GM12878 (cell line): ENCODE measurements around the gene SV2A. TPM values are rescaled to one million over a fixed set of nuclear protein-coding genes. Genes with fewer than 3 reads are reported as not detected.

Experiments
- ATAC-seq: fragments of 200-7000 bp; cut with Tn5 transposase; 3 replicates; pipeline ENCODE4 v1.9.1; 2020; ENCODE audit warnings: mild to moderate bottlenecking, moderate library complexity
- BruUV-seq: library from RNA; stranded (reverse); fragments of 400-500 nt; replicated peaks from 2 replicates; lab custom pipeline; 2021; lab: Mats Ljungman, UMichigan
- CTCF ChIA-PET: fragments of 300-600 bp; sonication (Branson Sonifier 250); formaldehyde crosslinking; extraction: SDS; loops from one replicate; lab custom pipeline; 2021; ENCODE audit warnings: inconsistent platforms; lab: Yijun Ruan, JAX
- POLR2A ChIA-PET: fragments of 350-600 bp; formaldehyde crosslinking; extraction: SDS; loops from one replicate; lab custom pipeline; 2021; ENCODE audit warnings: inconsistent platforms; lab: Charles Lee
- RAD21 ChIA-PET: fragments of 300-600 bp; sonication (Branson Sonifier 250); formaldehyde crosslinking; loops from one replicate; lab custom pipeline; 2023; ENCODE audit warnings: antibody characterized with exemption; ENCODE audit not compliant: unreplicated experiment; lab: Charles Lee
- SMC1A ChIA-PET: fragments of 300-600 bp; sonication (Branson Sonifier 250); formaldehyde crosslinking; loops from one replicate; lab custom pipeline; 2023; ENCODE audit not compliant: unreplicated experiment, uncharacterized antibody; lab: Charles Lee
- DNase-seq: peaks from one replicate; pipeline ENCODE4 v3.0.0-alpha.2; 2011; ENCODE audit warnings: low read depth, low spot score
- FAIRE-seq: peaks from 3 replicates; lab custom pipeline; 2011; peaks lifted over from hg19 to GRCh38; lab: Jason Lieb, UNC
- H2AFZ ChIP-seq: 2 replicates; pipeline ENCODE4 v1.6.0; 2011; ENCODE audit warnings: low read depth, low read length, control low read depth; ENCODE audit not compliant: control insufficient read depth
- H3K27ac ChIP-seq: 2 replicates; pipeline ENCODE4 v1.5.1; 2011; ENCODE audit warnings: control low read depth; ENCODE audit not compliant: control insufficient read depth, insufficient read depth
- H3K27me3 ChIP-seq, 2 experiments: replicated peaks in 1 of 2; 2 replicates each; pipeline versions ENCODE4 v1.6.0 to v1.6.1; 2011; ENCODE audit warnings: low read length in 1 of 2; ENCODE audit not compliant: control insufficient read depth in 2 of 2, insufficient read depth in 2 of 2
- H3K36me3 ChIP-seq, 2 experiments: 2 replicates each; pipeline ENCODE4 v1.5.1; 2011; ENCODE audit warnings: low read length in 1 of 2; ENCODE audit not compliant: control insufficient read depth in 2 of 2, insufficient read depth in 2 of 2
- H3K4me1 ChIP-seq: 2 replicates; pipeline ENCODE4 v1.6.1; 2011; ENCODE audit warnings: mild to moderate bottlenecking, low read length, moderate library complexity, mixed read lengths; ENCODE audit not compliant: control insufficient read depth, insufficient read depth
- H3K4me2 ChIP-seq: 2 replicates; pipeline ENCODE4 v1.6.0; 2011; ENCODE audit warnings: control low read depth; ENCODE audit not compliant: control insufficient read depth, insufficient read depth
- H3K4me3 ChIP-seq: fragments of 200-600 bp; sonication (generic); 2 replicates; pipeline ENCODE4 v1.5.1; 2016
- H3K79me2 ChIP-seq: 2 replicates; pipeline ENCODE4 v1.6.0; 2011; ENCODE audit warnings: low read length; ENCODE audit not compliant: control insufficient read depth, insufficient read depth
- H3K9ac ChIP-seq: 2 replicates; pipeline ENCODE4 v1.8.0; 2011; ENCODE audit warnings: low read length, control low read depth, mixed read lengths; ENCODE audit not compliant: control insufficient read depth, insufficient read depth
- H3K9me3 ChIP-seq: replicated peaks from 3 replicates; pipeline ENCODE4 v1.5.1; 2011; ENCODE audit warnings: mild to moderate bottlenecking, low read length; ENCODE audit not compliant: control insufficient read depth, insufficient read depth
- H4K20me1 ChIP-seq: 2 replicates; pipeline ENCODE4 v1.6.0; 2011; ENCODE audit not compliant: control insufficient read depth, insufficient read depth
- ATF3 ChIP-seq: IDR thresholded peaks from 2 replicates; pipeline ENCODE4 v1.6.1; 2011; ENCODE audit warnings: low read depth, mild to moderate bottlenecking, low read length, moderate library complexity, borderline replicate concordance; ENCODE audit errors: extremely low read depth
- BACH1 ChIP-seq: fragments of 450-650 bp; IDR thresholded peaks from 2 replicates; pipeline ENCODE4 v1.6.1; 2017; ENCODE audit warnings: mild to moderate bottlenecking, borderline replicate concordance
- BMI1 ChIP-seq: fragments of 450-650 bp; IDR thresholded peaks from 2 replicates; pipeline ENCODE4 v1.6.1; 2016; ENCODE audit warnings: mild to moderate bottlenecking, moderate library complexity, borderline replicate concordance
- BRCA1 ChIP-seq: IDR thresholded peaks from 2 replicates; pipeline ENCODE4 v1.6.1; 2011; ENCODE audit warnings: low read depth, low read length, improper control_type of control experiment
- CBFB ChIP-seq: IDR thresholded peaks from 2 replicates; pipeline ENCODE4 v1.6.1; 2016; ENCODE audit warnings: antibody characterized with exemption, low read depth
- CHD2 ChIP-seq: IDR thresholded peaks from 2 replicates; pipeline ENCODE4 v1.6.1; 2011; ENCODE audit warnings: low read depth, low read length, improper control_type of control experiment, borderline replicate concordance
- CUX1 ChIP-seq: IDR thresholded peaks from 2 replicates; pipeline ENCODE4 v1.6.1; 2012; ENCODE audit warnings: improper control_type of control experiment, low read depth, low read length; ENCODE audit not compliant: insufficient replicate concordance
- NR2F1 ChIP-seq: fragments of 450-650 bp; conservative IDR thresholded peaks from 2 replicates; pipeline ENCODE4 v1.6.1; 2017; ENCODE audit warnings: mild to moderate bottlenecking
- PML ChIP-seq: IDR thresholded peaks from 2 replicates; pipeline ENCODE4 v1.6.1; 2012; ENCODE audit warnings: low read length, inconsistent platforms
- SMAD5 ChIP-seq: IDR thresholded peaks from 2 replicates; pipeline ENCODE4 v1.6.1; 2016; ENCODE audit warnings: antibody characterized with exemption, low read depth
- YY1 ChIP-seq: IDR thresholded peaks from 2 replicates; pipeline ENCODE4 v1.6.1; 2011; ENCODE audit warnings: low read depth, mild to moderate bottlenecking, low read length
- ZBTB33 ChIP-seq: fragments of 450-650 bp; IDR thresholded peaks from 2 replicates; pipeline ENCODE4 v1.6.1; 2017; ENCODE audit warnings: mild to moderate bottlenecking
- WGBS: methylation state at CpG from one replicate; pipeline ENCODE4 v1.1.6; 2016; ENCODE audit warnings: low lambda C conversion rate; ENCODE audit not compliant: insufficient replicate concordance, insufficient coverage; ENCODE audit errors: missing lambda C conversion rate; 5-methylcytosine and 5-hydroxymethylcytosine counted together
- in situ Hi-C: fragments of 300-500 bp; cut with MboI; formaldehyde crosslinking; loops from 9 replicates; pipeline ENCODE4 v1.14.3; 2018; ENCODE audit warnings: mixed read lengths
- intact Hi-C: fragments of 100-400 bp; cut with micrococcal nuclease; formaldehyde crosslinking; loops from one replicate; pipeline ENCODE4 v1.14.2; 2022; ENCODE audit not compliant: unreplicated experiment
- polyA plus RNA-seq, 11 experiments: library from polyadenylated mRNA; depleted of rRNA in 4 of 11; unstranded in 6 of 11; stranded (reverse) in 5 of 11; fragments of >200 nt; fragmentation: Nextera tagmentation in 4 of 11; fragmentation: Illumina TruSeq in 1 of 11; extraction: Ambion mirVana in 4 of 11; extraction: Trizol in 1 of 11; gene quantifications; 1 replicate in 1 of 11; 2 replicates in 10 of 11; pipeline versions ENCODE4 v1.2.1 to v1.2.3, GENCODE V29; 2011 to 2016; ENCODE audit warnings: inconsistent platforms in 2 of 11, missing spikeins in 2 of 11, low read depth in 1 of 11
- total RNA-seq, 4 experiments: library from RNA; depleted of rRNA in 3 of 4; stranded (reverse); fragments of >200 nt in 3 of 4; fragmentation: Illumina TruSeq in 1 of 4; extraction: Trizol in 1 of 4; gene quantifications; 2 replicates each; pipeline versions ENCODE4 v1.2.1 to v1.2.3, GENCODE V29; 2013 to 2021

The SV2A gene
- total and polyA plus RNA-seq, 10 of the 15 experiments (the other 5 are each of a cell fraction or from before 2014, with no cell fraction given) = 0.39 to 11.6 (median 5.4) TPM

GRCh38 chr1:149884433-149885338 is 33.0 kb downstream of the SV2A start (continued):
- TF ChIP-seq BMI1 (no peak), ZBTB33 (no peak)
- TF ChIP-seq, all 136 proteins: peak for 18

GRCh38 chr1:149883598-149884247 is 33.9 kb downstream of the SV2A start:
- H3K27me3 ChIP-seq = no peaks in the 10 kb centered on the region
- H3K27ac ChIP-seq = 0 out of 2 replicates have a peak overlapping the region, but pooled peaks have one; percentile 93
- BruUV-seq = no TSS peak
- H3K36me3 ChIP-seq = no peaks in the 10 kb centered on the region
- ChIA-PET SMC1A (interaction anchor here (0.9 to 1.9 kb wide), 2 partner anchors 35 to 40 kb away, joined by 3 to 8 read pairs; no protein-coding TSS in a partner anchor), CTCF (interaction anchor here (1.1 to 1.9 kb wide), 2 partner anchors 41 to 282 kb away, joined by 3 to 6 read pairs; no protein-coding TSS in a partner anchor), POLR2A (interaction anchor here (1.1 to 1.5 kb wide), 3 partner anchors 15 to 39 kb away, joined by 3 to 11 read pairs (median 4); no protein-coding TSS in a partner anchor), RAD21 (interaction anchor here (1.3 to 1.9 kb wide), 3 partner anchors 38 to 127 kb away, joined by 3 to 5 read pairs (median 3); partner anchors contain the start of gene OTUD7B)
- TF ChIP-seq CUX1 = no peak
- no peak for TF ChIP-seq YY1
- TF ChIP-seq BRCA1 = no peak
- TF ChIP-seq CHD2 = no peak
- TF ChIP-seq PML = no peak
- no peak for TF ChIP-seq ATF3
- TF ChIP-seq NR2F1 = no peak
- no peak for TF ChIP-seq BACH1
- no peak for TF ChIP-seq SMAD5
- no peak for TF ChIP-seq CBFB
- no peaks in the 10 kb centered on the region for H4K20me1 ChIP-seq
- DNase-seq (no peak), ATAC-seq (no peak), FAIRE-seq (no peak)
- peak overlapping the region; percentile 61; the same call in 1 of the 2 replicates for H3K4me3 ChIP-seq
- no peaks in the 10 kb centered on the region for H3K4me1 ChIP-seq
- H2AFZ ChIP-seq = no peak overlapping the region
- no peak overlapping the region for H3K9ac ChIP-seq
- WGBS = 38% methylated on average over 3 of the region's 3 CpGs
- H3K9me3 ChIP-seq = no peaks in the 10 kb centered on the region
- H3K4me2 ChIP-seq = peak overlapping the region; percentile 87; the same call in 1 of the 2 replicates
- H3K79me2 ChIP-seq = peaks cover 17% of the 10 kb centered on the region
- in situ Hi-C loops = no loop called here
- intact Hi-C loops = no loop called here
